ENCODE results near the gene NAA16. TPM values are rescaled to one million over a fixed set of nuclear protein-coding genes. Genes with fewer than 3 reads are reported as not detected.
"Not testable (repeated sequence)": the region's sequence is repeated elsewhere in the genome, so short reads cannot be mapped to it uniquely, and the experiment has no call there.

The NAA16 gene
- total RNA-seq, 4 donors from 2014 or later, result 14.3 to 41.0 (median 22.6) TPM

DNA sequence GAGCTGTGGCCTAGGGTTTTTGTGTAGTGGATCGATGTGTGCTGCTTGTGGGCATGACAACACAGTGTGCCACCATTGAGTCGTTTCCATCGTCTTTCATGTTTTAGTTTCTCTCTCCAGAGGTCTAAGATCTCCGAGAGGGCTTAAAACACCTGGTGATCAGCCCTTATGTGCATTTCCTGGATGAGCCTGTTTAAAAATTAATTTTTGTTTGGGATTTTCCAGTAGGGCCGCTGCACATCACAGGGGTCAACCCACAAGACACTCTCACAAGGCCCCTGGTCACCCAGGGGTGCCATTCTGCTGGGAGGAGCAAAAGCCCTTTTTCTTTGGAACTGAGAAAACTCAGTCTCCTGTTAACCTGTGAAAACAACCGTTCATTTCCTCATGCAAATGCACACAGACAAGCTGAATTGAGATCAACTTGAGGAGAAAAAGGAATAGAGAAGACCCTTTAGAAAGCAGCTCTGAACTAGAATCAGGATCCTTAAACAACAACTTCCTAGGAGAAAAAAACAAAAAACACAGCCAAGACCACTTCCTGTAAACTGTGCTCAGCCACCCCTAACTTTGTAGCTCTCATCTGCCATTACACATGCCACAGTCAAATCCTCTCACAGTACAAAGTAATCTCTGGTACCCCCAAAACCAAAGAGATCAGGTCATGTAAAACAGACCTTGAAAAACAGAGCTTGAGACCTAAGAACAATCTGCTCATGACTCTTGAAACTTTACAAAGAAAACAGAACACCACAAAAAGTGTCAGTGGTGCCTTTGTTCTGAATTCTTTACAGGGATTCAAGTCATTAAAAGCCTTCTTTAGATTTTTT is 39.4 kb upstream of the NAA16 start:
- Histone ChIP-seq H3K4me3 (no peak overlapping the region), H3K9me3 (no peaks in the 10 kb centered on the region), H3K4me1 (no peaks in the 10 kb centered on the region), H3K36me3 (no peaks in the 10 kb centered on the region), H3K27me3 (no peaks in the 10 kb centered on the region), H3K27ac (no peak overlapping the region)
- 83% methylated on average over 6 of the region's 6 CpGs for WGBS
- DNase-seq (ENCODE audit: low spot score in 2 of 2), result no peak
- TF ChIP-seq CTCF (IDR thresholded peaks at IDR 0.05) (no peak), EP300 (IDR thresholded peaks at IDR 0.05) (no peak), POLR2A (IDR thresholded peaks at IDR 0.05) (no peak), POLR2AphosphoS5 (IDR thresholded peaks at IDR 0.05) (no peak)

GRCh38 chr13:41273831-41274441 is 37.1 kb upstream of the NAA16 start:
- H3K27ac ChIP-seq, result no peak overlapping the region
- H3K9me3 ChIP-seq, result no peaks in the 10 kb centered on the region
- WGBS, result 75% methylated on average over 3 of the region's 3 CpGs
- H3K27me3 ChIP-seq, result no peaks in the 10 kb centered on the region
- no peak for DNase-seq (ENCODE audit: low spot score in 2 of 2)
- H3K36me3 ChIP-seq, result no peaks in the 10 kb centered on the region
- no peaks in the 10 kb centered on the region for H3K4me1 ChIP-seq
- H3K4me3 ChIP-seq, result no peak overlapping the region
- TF ChIP-seq POLR2A (IDR thresholded peaks at IDR 0.05) (no peak), POLR2AphosphoS5 (IDR thresholded peaks at IDR 0.05) (no peak), CTCF (IDR thresholded peaks at IDR 0.05) (no peak), EP300 (IDR thresholded peaks at IDR 0.05) (no peak)

- no peak for DNase-seq (ENCODE audit: low spot score in 2 of 2)
- WGBS, result 93% methylated on average over 11 of the region's 11 CpGs
- TF ChIP-seq EP300 (IDR thresholded peaks at IDR 0.05) (no peak), POLR2A (IDR thresholded peaks at IDR 0.05) (no peak), POLR2AphosphoS5 (IDR thresholded peaks at IDR 0.05) (no peak), CTCF (IDR thresholded peaks at IDR 0.05) (no peak)
- Histone ChIP-seq H3K27ac (no peak overlapping the region), H3K9me3 (no peaks in the 10 kb centered on the region), H3K4me3 (no peak overlapping the region), H3K4me1 (no peaks in the 10 kb centered on the region), H3K27me3 (no peaks in the 10 kb centered on the region), H3K36me3 (no peaks in the 10 kb centered on the region)
These were observed 36.2 kb upstream of the NAA16 start for GRCh38 chr13:41274881-41275280.

GRCh38 chr13:41276824-41277223 is 34.2 kb upstream of the NAA16 start:
- no peak for DNase-seq (ENCODE audit: low spot score in 2 of 2)
- H3K9me3 ChIP-seq, result no peaks in the 10 kb centered on the region
- no peaks in the 10 kb centered on the region for H3K4me1 ChIP-seq
- TF ChIP-seq EP300 (IDR thresholded peaks at IDR 0.05) (no peak), POLR2A (IDR thresholded peaks at IDR 0.05) (no peak), POLR2AphosphoS5 (IDR thresholded peaks at IDR 0.05) (no peak), CTCF (IDR thresholded peaks at IDR 0.05) (no peak)
- no peak overlapping the region for H3K4me3 ChIP-seq
- no peaks in the 10 kb centered on the region for H3K27me3 ChIP-seq
- no peaks in the 10 kb centered on the region for H3K36me3 ChIP-seq
- no peak overlapping the region for H3K27ac ChIP-seq

DNA sequence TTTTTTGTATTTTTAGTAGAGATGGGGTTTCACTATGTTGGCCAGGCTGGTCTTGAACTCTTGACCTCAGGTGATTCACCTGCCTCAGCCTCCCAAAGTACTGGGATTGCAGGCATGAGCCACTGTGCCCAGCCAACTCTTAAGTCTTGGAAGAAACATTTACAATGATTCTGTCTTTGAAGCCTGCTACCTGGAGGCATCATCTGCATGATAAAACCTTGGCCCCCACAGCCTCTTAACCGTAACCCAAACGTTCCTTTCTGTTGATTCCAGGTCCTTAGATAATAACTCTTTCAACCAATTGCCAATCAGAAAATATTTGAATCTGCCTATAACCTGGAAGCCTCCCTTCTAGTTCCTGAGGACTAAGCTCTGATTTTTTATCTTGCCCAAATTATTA is 31.9 kb upstream of the NAA16 start:
- not testable (repeated sequence) for H3K4me1 ChIP-seq; H3K27ac ChIP-seq; H3K4me3 ChIP-seq; H3K9me3 ChIP-seq; H3K27me3 ChIP-seq; DNase-seq (ENCODE audit: low spot score in 2 of 2); H3K36me3 ChIP-seq
- WGBS, result 51% methylated on average over 2 of the region's 2 CpGs

Data from suprapubic skin (tissue), 4 donors.